DOHH2 (cell line): ENCODE measurements around the gene ARL6IP4.

Experiments
- EZH2phosphoT487 ChIP-seq: fragments of 200-600 bp; sonication (generic); IDR thresholded peaks from 2 replicates; pipeline ENCODE4 v1.6.1; 2017; ENCODE audit warnings: borderline replicate concordance, mild to moderate bottlenecking, antibody characterized with exemption, low read length, moderate library complexity, mixed read lengths
- TF ChIP-seq, protein P1 (sequence below): fragments of 200-600 bp; sonication (generic); IDR thresholded peaks from one replicate; pipeline ENCODE4 v1.5.1; 2014; ENCODE audit warnings: antibody characterized with exemption, mild to moderate bottlenecking, low read depth, low read length; ENCODE audit not compliant: poor library complexity, severe bottlenecking

DNA sequence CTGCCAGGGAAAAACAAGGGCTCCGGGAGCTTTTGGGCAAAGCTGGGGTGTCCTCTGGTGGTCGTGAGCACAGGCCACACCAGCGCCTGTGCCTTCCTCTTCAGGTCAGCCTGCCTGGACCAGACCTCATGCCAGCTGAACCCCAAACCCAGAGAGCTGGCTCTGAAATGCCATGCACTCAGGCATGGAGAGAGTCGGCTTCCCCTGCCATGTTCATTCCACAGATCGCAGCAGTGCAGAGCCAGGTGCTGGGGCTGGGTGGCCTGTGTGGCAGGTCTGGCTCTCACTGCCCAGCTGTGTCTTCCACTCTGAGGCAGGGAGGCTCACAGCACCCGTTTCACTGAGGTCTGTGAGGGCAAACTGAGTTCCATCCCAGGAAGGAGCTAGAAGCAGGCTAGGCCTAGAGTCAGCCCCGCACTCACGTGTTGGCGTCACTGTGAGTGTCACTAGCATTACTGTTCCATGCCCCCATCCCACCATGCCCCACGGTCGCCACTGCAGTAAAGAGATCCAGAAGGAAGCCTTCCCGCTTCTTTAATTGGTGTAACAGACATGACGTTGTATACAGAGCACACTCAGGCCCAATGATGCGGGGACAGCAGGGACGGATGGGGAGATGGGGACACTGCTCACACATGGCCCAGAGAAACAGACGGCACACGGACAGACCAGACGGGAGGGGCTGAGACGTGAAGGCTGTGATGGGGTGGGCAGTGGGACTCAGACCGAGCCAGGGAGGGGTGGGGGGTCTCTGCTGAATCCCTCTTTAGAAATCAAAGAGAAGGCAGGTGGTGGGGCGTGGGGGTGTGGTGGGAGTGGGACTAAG lies 2.7 kb downstream of the ARL6IP4 start:
- TF ChIP-seq, protein P1, sequence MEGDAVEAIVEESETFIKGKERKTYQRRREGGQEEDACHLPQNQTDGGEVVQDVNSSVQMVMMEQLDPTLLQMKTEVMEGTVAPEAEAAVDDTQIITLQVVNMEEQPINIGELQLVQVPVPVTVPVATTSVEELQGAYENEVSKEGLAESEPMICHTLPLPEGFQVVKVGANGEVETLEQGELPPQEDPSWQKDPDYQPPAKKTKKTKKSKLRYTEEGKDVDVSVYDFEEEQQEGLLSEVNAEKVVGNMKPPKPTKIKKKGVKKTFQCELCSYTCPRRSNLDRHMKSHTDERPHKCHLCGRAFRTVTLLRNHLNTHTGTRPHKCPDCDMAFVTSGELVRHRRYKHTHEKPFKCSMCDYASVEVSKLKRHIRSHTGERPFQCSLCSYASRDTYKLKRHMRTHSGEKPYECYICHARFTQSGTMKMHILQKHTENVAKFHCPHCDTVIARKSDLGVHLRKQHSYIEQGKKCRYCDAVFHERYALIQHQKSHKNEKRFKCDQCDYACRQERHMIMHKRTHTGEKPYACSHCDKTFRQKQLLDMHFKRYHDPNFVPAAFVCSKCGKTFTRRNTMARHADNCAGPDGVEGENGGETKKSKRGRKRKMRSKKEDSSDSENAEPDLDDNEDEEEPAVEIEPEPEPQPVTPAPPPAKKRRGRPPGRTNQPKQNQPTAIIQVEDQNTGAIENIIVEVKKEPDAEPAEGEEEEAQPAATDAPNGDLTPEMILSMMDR: no peak
- TF ChIP-seq EZH2phosphoT487: no peak
